Measurements from ENCODE around the gene SEMA5A.

- no peak for TF ChIP-seq EZH2 (IDR thresholded peaks at IDR 0.05)
- TF ChIP-seq, protein P1, sequence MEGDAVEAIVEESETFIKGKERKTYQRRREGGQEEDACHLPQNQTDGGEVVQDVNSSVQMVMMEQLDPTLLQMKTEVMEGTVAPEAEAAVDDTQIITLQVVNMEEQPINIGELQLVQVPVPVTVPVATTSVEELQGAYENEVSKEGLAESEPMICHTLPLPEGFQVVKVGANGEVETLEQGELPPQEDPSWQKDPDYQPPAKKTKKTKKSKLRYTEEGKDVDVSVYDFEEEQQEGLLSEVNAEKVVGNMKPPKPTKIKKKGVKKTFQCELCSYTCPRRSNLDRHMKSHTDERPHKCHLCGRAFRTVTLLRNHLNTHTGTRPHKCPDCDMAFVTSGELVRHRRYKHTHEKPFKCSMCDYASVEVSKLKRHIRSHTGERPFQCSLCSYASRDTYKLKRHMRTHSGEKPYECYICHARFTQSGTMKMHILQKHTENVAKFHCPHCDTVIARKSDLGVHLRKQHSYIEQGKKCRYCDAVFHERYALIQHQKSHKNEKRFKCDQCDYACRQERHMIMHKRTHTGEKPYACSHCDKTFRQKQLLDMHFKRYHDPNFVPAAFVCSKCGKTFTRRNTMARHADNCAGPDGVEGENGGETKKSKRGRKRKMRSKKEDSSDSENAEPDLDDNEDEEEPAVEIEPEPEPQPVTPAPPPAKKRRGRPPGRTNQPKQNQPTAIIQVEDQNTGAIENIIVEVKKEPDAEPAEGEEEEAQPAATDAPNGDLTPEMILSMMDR (IDR thresholded peaks at IDR 0.05) = no peak
Observed at GRCh38 chr5:9588254-9588653, 42.4 kb upstream of the SEMA5A start.
